GM18508 (cell line): ENCODE results near the gene PTPN7.
"Not testable (repeated sequence)": the region's sequence is repeated elsewhere in the genome, so short reads cannot be mapped to it uniquely, and the experiment has no call there.

Source experiments
- ATAC-seq: cut with Tn5 transposase; IDR thresholded peaks from one replicate; pipeline ENCODE4 v1.9.1; 2021; ENCODE audit warnings: moderate number of reproducible peaks; ENCODE audit not compliant: insufficient read depth, unreplicated experiment

Gene PTPN7

DNA sequence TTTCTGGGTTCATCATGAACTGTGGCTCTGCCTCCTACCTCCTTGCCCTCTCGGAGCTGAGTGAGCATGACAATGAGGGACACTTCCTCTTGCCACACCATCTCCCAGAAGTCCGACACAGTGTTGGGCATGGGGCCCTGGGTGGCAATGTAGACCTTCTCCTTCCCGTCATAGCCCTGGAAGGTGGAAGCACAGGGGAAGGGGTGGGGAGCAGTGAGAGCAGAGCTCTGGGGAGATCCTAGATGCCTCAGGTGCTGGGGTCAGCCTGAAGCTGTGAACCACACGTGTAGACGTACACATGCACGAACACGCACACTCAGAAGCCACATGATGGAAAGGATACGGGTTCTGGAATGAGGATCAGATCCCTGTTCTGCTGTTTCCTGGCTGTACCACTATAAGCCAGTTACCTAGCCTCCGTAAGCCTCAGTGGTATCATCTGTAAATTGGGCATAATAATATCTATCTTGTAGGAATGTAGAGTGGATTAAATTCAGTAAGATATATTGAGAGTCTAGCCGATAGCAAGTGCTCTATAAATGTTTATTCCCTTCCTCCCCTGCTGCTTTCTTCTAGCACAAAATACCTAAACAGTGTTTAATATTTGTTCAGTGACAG lies 6.1 kb downstream of the PTPN7 start:
- no peak for ATAC-seq

DNA sequence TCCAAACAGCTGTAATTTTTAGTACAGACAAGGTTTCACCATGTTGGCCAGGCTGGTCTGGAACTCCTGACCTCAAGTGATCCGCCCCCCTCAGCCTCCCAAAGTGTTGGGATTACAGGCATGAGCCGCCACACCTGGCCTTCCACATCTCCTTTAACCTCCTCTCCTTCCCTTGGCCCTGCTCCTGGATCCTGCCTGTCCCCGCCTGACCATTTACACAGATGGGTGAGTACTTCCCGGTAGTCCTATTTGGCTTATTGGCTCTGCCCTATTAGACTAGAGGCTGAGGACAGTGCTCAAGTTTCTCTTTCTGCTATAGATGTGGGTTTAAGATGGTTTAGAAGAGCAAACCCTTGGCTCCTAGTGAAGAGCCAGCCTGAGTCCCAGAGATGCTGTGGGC lies 7.1 kb downstream of the PTPN7 start:
- ATAC-seq = no peak

DNA sequence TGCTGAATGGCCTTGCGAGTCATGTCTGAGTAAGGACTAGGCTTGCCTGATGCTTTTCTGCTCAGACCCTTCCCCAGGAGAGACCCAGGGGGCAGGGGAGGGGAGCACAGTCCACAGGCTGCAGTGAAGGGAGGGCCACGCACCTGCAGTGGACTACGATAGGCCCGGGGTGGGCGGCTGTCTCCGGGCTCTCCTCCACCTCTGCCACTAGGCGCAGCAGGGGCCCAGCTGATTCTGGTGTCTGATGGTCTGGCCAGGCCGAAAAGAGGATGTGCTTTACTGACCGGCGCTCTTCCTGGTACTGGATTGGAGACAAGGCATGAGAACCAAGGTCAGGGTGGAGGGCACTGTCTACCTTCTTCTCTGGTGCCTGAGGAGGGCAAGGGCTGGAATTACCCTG lies 8.0 kb downstream of the PTPN7 start:
- ATAC-seq = no peak

DNA sequence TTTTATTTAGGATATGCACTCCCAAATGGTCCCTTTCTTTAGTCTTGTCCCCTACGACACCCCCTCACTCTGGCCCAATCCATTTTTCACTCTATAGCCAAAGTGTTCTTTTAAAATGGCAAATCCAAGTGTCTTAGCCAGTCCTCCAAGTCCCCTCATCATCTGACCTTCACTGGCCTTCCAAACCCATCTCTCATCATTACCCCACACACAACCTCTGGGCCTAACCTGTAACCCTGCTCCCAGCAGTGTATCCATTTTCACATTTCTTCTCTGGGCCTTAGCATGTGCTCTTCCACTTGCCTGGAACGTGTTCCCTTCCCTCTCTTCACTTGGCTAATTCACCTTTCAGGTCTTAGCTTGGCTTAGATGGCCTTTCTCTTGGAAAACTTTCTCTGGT lies 9.4 kb downstream of the PTPN7 start:
- ATAC-seq = no peak

DNA sequence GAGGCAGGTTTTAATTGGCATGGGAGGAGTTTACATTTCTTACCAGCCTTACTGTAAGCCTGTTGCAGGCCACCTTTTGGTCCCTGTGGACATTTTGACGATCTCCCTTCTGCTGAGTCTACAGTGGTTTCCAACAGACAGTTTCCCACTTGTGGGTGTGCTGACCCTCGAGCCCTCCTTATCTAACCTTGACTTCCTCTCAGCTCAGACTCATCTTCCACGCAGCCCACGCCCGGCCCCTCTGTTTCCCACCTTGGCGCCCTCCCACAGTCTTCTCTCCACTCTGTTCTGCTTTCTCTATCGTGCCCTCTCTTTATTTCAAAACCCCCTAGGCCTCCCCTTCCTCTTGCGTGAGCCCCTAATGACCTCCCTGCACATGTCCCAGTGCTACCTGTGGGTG lies 9.8 kb downstream of the PTPN7 start:
- ATAC-seq = no peak

DNA sequence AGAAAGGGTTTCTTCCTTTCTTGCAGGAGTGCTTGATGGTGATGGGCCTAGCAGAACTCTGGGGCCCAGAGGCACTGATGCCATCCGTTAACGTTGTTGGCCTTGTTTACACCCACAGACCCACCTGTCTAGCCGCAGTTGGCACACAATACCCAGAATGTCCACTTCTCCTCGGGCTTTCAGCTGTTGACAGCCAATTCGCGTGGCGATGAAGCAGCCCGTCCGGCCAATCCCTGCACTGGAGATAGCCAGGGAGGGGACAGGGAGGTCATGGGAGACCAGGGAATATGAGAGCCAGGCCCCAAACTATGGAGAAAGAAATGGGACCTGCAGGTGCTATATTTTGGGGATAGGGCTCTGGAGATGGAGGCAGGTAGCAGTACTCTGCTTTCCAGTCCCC lies 10.2 kb downstream of the PTPN7 start:
- ATAC-seq = no peak

DNA sequence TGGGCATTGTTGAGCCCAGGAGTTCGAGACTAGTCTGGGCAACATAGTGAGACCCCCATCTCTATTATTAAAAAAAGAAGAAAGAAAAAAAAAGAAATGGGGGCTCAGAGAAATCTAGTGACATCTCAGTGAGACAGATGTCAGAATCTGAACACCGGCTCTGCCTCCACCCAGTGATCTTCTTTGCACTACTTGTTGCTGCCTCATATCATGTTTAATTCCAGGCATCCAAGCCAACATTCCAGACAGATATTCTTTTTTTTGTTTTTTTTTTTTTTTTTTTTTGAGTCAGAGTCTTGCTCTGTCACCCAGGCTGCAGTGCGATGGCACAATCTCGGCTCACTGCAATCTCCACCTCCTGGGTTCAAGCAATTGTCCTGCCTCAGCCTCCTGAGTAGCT lies 10.8 kb downstream of the PTPN7 start:
- ATAC-seq = no peak

DNA sequence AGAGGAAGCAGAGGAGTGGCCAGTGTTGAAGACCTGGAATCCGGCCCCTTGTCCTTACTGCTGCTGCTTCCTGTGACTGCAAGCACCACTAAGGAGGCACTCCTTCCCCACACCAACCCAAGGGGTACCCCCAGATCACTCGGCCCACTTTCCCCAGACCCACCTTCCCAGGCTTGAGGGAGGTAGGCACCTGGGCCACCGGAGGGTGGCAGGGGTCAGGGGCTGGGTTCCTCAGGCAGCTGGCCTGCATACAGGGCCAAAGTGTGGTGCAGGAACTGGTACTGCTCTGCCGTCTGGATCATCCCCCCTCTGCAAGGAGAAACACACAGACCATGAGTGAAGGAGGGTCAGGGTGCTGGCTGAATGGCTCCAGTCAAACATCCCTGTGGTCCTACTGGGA lies 12.0 kb downstream of the PTPN7 start:
- no peak for ATAC-seq

DNA sequence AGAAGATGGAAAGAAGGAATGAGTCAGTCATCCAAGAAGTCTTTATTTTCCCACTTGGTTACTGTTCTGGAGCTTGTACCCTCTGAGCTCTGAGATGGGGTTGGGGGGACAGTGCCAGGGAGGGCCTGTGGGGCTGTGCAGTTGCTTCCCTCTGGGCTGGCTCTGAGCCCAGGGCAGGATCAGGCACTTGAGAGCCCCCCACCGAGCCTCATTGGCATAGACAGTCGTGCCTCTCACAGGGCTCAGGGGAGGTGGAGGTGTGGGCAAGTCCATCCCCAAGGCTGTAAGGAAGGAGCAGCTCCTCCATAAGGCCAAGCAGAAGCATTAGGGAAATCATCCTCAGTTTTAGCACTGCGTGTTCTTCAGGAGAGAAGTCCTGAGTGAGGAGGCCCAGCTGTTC lies 13.4 kb downstream of the PTPN7 start:
- ATAC-seq = no peak

DNA sequence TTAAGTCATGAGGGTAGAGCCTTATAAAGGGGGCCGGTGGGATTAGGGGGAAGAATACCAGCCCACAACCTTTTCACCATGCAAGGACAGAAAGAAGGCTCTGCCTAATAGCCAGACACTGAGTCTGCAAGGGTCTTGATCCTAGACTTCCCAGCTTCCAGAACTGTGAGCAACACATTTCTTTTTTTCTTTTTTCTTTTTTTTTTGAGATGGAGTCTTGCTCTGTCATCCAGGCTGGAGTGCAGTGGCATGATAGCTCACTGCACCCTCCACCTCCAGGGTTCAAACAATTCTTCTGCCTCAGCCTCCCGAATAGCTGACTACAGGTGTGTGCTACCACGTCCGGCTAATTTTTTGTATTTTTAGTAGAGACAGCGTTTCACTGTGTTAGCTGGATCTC lies 14.1 kb downstream of the PTPN7 start:
- no peak for ATAC-seq

DNA sequence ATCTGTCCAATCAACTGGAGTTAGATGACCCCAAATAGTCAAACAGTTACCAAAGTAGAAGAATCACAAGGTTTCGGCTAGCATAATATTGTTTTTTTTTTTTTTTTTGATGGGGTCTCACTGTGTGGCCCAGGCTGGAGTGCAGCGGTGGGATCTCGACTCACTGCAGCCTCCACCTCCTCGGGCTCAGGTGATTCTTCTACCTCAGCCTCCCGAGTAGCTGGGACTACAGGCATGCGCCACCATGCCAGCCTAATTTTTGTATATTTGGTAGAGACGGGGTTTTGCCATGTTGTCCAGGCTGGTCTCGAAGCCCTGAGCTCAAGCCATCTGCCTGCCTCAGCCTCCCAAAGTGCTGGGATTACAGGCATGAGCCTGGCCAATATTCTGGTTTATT lies 14.7 kb downstream of the PTPN7 start:
- not testable (repeated sequence) for ATAC-seq

DNA sequence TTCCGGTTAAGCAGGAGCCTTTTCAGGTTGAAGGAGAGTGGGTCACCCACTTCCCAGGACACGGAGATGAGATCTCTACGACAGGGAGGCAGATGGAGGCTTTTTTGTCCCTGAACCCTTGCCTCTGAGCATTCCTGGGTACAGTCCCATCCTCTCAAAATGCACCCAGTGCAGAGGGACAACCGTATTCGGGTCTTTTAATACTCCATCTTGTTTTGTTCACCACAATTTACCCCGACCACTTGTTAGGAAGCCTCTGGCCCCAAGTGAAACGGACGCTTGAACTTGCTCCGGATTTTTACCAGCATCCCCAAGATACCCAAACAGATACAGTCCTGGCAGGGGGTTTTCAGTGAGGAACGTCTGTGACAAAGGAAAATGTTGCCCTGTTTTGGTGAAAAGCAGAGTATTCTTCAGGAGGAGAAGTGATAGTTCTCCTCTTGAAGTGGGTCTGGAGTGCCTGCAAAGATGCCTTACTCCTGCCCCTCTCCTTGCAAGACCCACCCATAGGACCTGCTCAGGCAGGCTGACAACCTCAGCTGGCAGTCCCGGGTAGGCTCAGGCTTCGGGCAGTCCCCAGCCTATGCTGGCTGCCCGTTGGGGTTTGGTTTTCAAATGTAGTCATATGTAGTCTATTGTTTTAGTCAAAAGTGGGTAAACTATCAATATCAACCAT lies 15.2 kb downstream of the PTPN7 start:
- ATAC-seq = no peak

DNA sequence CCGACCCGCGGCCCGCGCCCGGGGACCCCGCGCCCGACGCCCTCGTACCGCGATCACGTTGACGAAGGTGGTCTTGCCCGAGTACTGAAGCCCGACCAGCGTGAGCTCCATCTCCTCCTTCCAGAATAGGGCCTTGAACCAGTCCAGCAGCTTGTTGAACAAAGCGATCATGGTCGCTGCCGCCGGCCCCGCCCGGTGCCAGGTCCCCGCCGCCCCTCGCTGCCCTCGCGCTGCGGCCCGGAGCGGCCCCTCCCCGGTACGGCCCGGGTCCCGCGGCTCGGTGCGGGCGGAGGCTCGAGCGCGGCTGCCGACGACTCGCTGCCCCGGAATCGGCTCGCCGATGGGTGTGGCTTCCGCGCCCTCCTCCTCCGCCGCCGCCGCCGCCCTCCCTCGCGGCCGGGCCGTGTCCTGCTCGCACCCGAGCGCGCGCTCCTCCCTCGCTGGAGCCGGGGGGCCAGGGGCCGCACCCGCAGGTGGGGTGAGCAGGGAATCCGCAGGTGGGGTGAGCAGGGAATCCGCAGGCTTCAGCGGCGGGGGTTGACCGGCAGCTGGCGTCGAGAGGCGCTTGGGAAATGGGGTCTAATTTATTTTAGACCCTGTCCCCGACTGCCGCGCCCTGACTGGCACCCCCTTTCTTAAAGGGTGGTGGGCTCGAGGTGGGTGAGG lies 15.9 kb downstream of the PTPN7 start, which contains the start of gene ARL8A:
TSS of gene ARL8A (minus strand) at position 336 of the 666 bp plus-strand sequence. CDS start at position 171, 165 bp downstream.
- ATAC-seq = no peak

DNA sequence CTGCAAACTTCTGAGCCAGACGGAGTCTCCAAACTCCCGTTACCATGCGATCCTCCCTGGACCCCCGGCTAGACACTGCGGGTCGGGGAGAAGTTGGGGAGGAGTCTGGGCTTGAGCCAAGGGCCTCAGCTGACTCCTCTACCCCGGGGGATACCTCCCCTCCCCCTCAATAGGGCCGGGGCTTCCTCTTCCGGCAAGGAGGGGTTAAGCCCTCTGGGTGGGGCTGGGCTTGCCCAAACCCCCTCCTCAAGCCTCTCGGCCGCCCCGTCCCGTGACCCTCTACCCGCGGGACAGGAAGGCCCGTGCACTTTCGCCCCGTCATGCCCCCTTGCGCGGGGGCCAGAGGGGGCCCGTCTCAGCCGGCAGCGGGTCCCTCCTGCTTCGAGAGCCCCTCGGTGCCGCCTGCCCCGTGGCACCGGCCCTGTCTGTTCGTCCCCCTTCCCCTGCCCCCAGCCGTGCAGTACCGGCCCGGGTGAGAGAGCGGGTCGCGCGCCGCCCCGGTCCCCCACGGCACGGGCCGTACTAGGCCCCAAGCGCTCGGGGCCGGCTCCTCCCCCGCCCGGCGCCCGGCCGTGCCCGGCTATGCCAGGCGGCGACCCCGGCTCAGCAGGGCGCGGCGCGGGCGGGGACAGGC lies 16.5 kb downstream of the PTPN7 start:
- ATAC-seq = no peak

DNA sequence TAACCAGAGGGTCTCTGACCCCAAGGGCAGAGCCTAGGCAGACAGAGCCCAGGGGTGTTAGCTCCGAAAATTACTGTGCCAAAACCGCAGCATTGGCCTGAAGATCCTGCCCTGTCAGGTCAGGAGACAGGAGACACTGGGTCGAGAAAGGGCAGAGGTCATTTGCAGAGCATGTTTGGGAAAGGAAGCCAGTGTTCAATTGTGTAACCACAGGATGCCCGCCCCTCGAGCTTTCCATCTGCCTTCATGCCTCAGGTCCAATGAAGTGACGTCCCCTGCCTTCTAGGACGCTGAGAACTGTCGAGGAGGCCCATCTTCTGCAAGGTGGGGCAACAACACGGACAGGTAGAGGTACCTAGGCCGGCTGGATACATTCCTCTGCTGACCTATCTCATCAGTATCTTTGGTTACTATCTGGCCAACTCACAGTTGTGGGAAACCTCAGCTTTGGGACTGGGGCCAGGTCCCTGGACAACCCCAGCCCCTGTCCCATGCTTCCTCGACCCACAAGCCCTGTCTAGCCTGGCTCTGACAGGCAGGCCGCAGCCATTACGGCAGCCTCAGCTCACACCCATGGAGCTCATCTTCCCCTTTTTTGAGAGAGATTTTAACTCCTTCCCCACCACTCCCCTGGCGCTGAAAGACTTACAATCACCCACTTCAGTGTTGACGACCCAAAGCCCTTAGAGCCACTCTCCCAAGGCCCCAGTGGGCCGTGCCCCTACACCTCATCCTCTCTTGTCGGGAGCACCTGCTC lies 17.2 kb downstream of the PTPN7 start:
- ATAC-seq = no peak

DNA sequence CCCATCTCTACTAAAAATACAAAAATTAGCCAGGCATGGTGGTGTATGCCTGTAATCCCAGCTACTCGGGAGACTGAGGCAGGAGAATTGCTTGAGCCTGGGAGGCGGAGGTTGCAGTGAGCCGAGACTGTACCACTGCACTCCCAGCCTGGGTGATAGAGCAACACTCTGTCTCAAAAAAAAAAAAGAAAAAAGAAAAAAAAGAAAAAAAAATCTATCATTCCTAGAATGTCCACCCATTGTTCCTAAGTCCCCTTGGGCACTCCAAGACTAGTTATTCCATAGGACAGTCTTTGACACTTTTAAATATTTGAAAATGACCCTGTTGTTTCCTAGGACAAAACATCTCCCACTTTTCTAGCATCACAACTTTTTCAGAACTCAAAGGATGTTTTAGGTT lies 18.9 kb downstream of the PTPN7 start:
- not testable (repeated sequence) for ATAC-seq

DNA sequence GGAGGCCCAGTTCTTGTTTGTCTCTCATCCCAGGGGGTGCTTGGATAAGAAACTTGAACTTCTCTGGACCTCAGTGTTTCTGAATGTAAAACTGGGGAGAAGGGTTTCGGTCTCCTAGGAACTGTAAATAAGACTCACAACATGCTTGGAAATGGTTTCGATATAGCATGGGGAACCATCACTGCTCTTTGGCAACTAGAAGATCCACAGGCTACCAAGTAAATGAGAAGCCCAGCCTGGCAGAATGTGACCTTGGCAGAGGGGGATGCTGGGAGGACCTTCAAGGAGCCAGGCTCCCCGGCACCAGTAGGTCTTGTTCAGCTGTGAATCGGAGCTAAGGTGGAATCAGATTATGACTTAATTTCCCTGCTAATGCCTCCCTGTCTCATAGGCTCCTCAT lies 19.6 kb downstream of the PTPN7 start:
- ATAC-seq = no peak

DNA sequence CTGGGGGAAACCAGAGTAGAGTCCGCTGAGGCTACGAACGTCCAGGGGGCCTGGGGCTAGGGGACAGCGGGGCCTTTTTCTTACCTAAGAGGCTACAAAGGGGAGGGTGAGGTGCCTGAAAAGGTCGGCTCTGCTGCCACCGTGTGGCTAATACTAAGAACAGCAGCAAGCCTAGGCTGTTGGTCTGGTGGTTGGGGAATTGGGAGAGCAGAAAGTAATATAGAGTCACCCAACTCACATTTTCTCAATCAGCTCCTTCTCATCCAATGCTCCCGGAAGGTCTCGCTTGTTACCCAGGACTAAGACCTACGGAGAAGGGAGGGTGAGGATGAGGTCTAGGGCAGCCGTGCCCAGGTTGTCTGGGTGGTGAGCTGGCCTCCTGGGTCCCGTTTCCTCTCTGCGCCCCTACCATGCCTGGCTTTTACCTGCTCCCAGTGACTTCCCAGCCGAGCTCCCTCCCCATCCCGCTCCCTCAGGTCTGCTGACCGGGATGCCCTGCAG lies 25.1 kb downstream of the PTPN7 start:
- no peak for ATAC-seq

DNA sequence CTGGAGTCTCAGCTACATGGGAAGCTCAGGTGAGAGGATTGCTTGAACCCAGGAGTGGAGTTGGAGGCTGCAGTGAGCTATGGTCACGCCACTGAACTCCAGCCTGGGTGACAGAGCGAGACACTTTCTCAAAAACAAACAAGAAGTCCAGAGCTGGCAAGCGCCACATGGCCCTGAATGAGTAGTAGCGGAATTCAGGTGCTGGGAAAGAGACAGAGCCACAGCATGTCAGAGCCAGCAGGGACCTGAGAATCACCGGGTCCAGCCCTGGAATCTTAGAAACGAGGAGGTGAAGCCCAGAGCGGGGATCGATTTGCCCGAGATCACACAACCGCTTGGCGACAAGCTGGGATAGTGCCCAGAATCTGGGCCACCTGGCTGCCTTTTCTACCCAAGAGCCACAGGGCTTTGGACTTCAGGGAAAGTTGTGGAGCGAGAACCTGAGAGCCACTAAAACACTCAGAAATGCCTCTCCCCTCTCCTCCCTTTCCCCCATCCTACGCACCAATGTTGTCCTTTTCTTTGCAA lies 25.7 kb downstream of the PTPN7 start:
- ATAC-seq = no peak

DNA sequence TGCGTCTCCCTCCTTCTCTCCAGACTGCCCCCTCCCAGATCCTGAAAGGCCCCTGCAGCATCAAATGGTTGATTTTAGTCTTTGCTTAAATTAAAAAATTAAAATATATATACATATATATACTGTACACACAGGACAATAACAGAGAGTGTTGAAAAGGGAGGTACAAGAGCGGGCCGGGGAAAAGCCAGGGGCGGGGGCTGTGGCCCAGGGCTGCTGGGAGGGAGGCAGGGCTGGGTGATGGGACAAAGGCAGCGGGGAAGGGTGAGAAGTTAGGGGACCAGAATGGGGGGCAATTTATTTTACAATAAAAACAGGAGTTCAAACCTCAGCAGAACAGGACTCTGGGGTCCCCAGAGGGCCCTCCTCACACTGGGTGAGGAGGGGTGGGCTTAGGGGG lies 26.4 kb downstream of the PTPN7 start:
- no peak for ATAC-seq
